Tibial nerve (tissue), 4 donors: ENCODE results near the gene KIAA1217. TPM values are rescaled to one million over a fixed set of nuclear protein-coding genes. Genes with fewer than 3 reads are reported as not detected.

Experiments
- DNase-seq, 2 donors: peaks; one replicate each; pipeline ENCODE4 v3.0.0-alpha.2; 2019; ENCODE audit warnings: low spot score in 2 of 2
- H3K27ac ChIP-seq, 4 donors: fragments of 200-600 bp; sonication (generic) in 3 of 4; one replicate each; pipeline ENCODE4 v1.5.1; 2017 to 2019; ENCODE audit warnings: mild to moderate bottlenecking in 1 of 4
- H3K27me3 ChIP-seq, 2 donors: fragments of 200-600 bp; sonication (generic) in 1 of 2; one replicate each; pipeline versions ENCODE4 v1.5.1 to v1.6.0; 2017 to 2019
- H3K36me3 ChIP-seq, 3 donors: fragments of 200-600 bp; sonication (generic); one replicate each; pipeline ENCODE4 v1.5.1; 2018 to 2019
- H3K4me1 ChIP-seq, 4 donors: fragments of 200-600 bp; sonication (generic) in 3 of 4; one replicate each; pipeline ENCODE4 v1.5.1; 2017 to 2019
- H3K4me3 ChIP-seq, 4 donors: fragments of 200-600 bp; sonication (generic) in 3 of 4; one replicate each; pipeline ENCODE4 v1.5.1; 2017 to 2019; ENCODE audit warnings: mild to moderate bottlenecking in 1 of 4, moderate library complexity in 1 of 4
- H3K9me3 ChIP-seq, 4 donors: fragments of 200-600 bp; sonication (generic) in 3 of 4; one replicate each; pipeline ENCODE4 v1.5.1; 2017 to 2019
- CTCF ChIP-seq, 5 experiments: fragments of 200-600 bp in 3 of 5; fragments of 450-650 bp in 2 of 5; sonication (generic) in 3 of 5; IDR thresholded peaks; one replicate each; pipeline ENCODE4 v1.5.1; 2016 to 2019; ENCODE audit warnings: antibody characterized with exemption in 5 of 5, mild to moderate bottlenecking in 3 of 5, moderate library complexity in 2 of 5
- EP300 ChIP-seq, 2 donors: sonication (generic); formaldehyde crosslinking; IDR thresholded peaks; one replicate each; pipeline ENCODE4 v1.6.1; 2017; ENCODE audit warnings: antibody characterized with exemption in 2 of 2, mild to moderate bottlenecking in 1 of 2
- POLR2A ChIP-seq, 2 donors: fragments of 450-650 bp; IDR thresholded peaks; one replicate each; pipeline ENCODE4 v1.6.1; 2017; ENCODE audit warnings: antibody characterized with exemption in 2 of 2, mild to moderate bottlenecking in 2 of 2, moderate library complexity in 2 of 2
- WGBS, 2 donors: methylation state at CpG; one replicate each; pipeline ENCODE4 v1.1.5; 2018; 5-methylcytosine and 5-hydroxymethylcytosine counted together
- total RNA-seq, 4 donors: library from RNA; depleted of rRNA; stranded (reverse); fragments of >200 nt; gene quantifications; one replicate each; pipeline ENCODE4 v1.1.0, GENCODE V29; 2016

KIAA1217 gene
- total RNA-seq, 4 donors from 2014 or later = 38.5 to 88.1 (median 58.3) TPM

GRCh38 chr10:24467136-24467535 lies 258.2 kb downstream of the KIAA1217 start:
- peaks cover 0 to 27% (median 8%) of the 10 kb centered on the region in 4 donors for H3K4me1 ChIP-seq
- no peaks in the 10 kb centered on the region for H3K9me3 ChIP-seq
- DNase-seq = no peak
- H3K27me3 ChIP-seq = no peaks in the 10 kb centered on the region
- peak overlapping the region in 2 of 4 donors; percentile 35 to 77 for H3K27ac ChIP-seq
- H3K4me3 ChIP-seq = peak overlapping the region in 1 of 4 donors; percentile 4
- TF ChIP-seq CTCF (IDR thresholded peaks at IDR 0.05) (no peak), POLR2A (IDR thresholded peaks at IDR 0.05) (no peak), EP300 (IDR thresholded peaks at IDR 0.05) (no peak)
- H3K36me3 ChIP-seq = peaks cover 0 to 1% (median 0%) of the 10 kb centered on the region in 3 donors
- WGBS, 2 donors = 70 to 75% methylated on average over 1 of the region's 1 CpG

GRCh38 chr10:24467605-24468004 lies 258.7 kb downstream of the KIAA1217 start:
- WGBS, 2 donors = 78 to 86% methylated on average over 2 of the region's 2 CpGs

GRCh38 chr10:24468281-24468751 lies 259.4 kb downstream of the KIAA1217 start:
- Histone ChIP-seq H3K27ac (no peak overlapping the region), H3K36me3 (peaks cover 0 to 13% (median 0%) of the 10 kb centered on the region in 3 donors), H3K9me3 (no peaks in the 10 kb centered on the region), H3K4me3 (no peak overlapping the region), H3K4me1 (peaks cover 0 to 17% (median 5%) of the 10 kb centered on the region in 4 donors), H3K27me3 (no peaks in the 10 kb centered on the region)
- no peak for DNase-seq
- TF ChIP-seq CTCF (IDR thresholded peaks at IDR 0.05) = no peak
- TF ChIP-seq EP300 (IDR thresholded peaks at IDR 0.05) = no peak
- TF ChIP-seq POLR2A (IDR thresholded peaks at IDR 0.05) = no peak
- WGBS, 2 donors = 83 to 94% methylated on average over 6 of the region's 6 CpGs

More at GRCh38 chr10:24467605-24468004, 258.7 kb downstream of the KIAA1217 start:
- Histone ChIP-seq H3K9me3 (no peaks in the 10 kb centered on the region), H3K27ac (peak overlapping the region in 1 of 4 donors; percentile 35), H3K4me1 (peaks cover 0 to 24% (median 8%) of the 10 kb centered on the region in 4 donors), H3K36me3 (peaks cover 0 to 6% (median 0%) of the 10 kb centered on the region in 3 donors), H3K27me3 (no peaks in the 10 kb centered on the region), H3K4me3 (no peak overlapping the region)
- DNase-seq = no peak
- TF ChIP-seq POLR2A (IDR thresholded peaks at IDR 0.05) = no peak
- TF ChIP-seq CTCF (IDR thresholded peaks at IDR 0.05) = no peak
- TF ChIP-seq EP300 (IDR thresholded peaks at IDR 0.05) = no peak

- Histone ChIP-seq H3K27ac (no peak overlapping the region), H3K4me3 (no peak overlapping the region), H3K9me3 (no peaks in the 10 kb centered on the region), H3K4me1 (peaks cover 0 to under 1% (median 0%) of the 10 kb centered on the region in 4 donors), H3K27me3 (no peaks in the 10 kb centered on the region), H3K36me3 (peaks cover 0 to 30% (median 0%) of the 10 kb centered on the region in 3 donors)
- TF ChIP-seq CTCF (IDR thresholded peaks at IDR 0.05) = no peak
- TF ChIP-seq POLR2A (IDR thresholded peaks at IDR 0.05) = no peak
- TF ChIP-seq EP300 (IDR thresholded peaks at IDR 0.05) = no peak
- DNase-seq = no peak
- 81 to 82% methylated on average over 8 of the region's 8 CpGs for WGBS, 2 donors
These were observed 261.1 kb downstream of the KIAA1217 start for GRCh38 chr10:24469993-24470392.

- peaks cover 0 to 51% (median 0%) of the 10 kb centered on the region in 3 donors for H3K36me3 ChIP-seq
- H3K4me3 ChIP-seq = no peak overlapping the region
- TF ChIP-seq POLR2A (IDR thresholded peaks at IDR 0.05) (no peak), CTCF (IDR thresholded peaks at IDR 0.05) (no peak), EP300 (IDR thresholded peaks at IDR 0.05) (no peak)
- WGBS, 2 donors = 92 to 94% methylated on average over 3 of the region's 3 CpGs
- DNase-seq = no peak
- H3K27me3 ChIP-seq = no peaks in the 10 kb centered on the region
- H3K9me3 ChIP-seq = peaks cover 0 to 3% (median 0%) of the 10 kb centered on the region in 4 donors
- no peaks in the 10 kb centered on the region for H3K4me1 ChIP-seq
- no peak overlapping the region for H3K27ac ChIP-seq
These were observed 266.7 kb downstream of the KIAA1217 start for GRCh38 chr10:24475598-24475997.
